ENCODE results near the gene RHOU.

RHOU gene

GRCh38 chr1:228723921-228724320 is 11.4 kb upstream of the RHOU start:
- H3K4me3 ChIP-seq (ENCODE audit: low read depth, low read length), result no peak overlapping the region
- TF ChIP-seq CTCF (IDR thresholded peaks at IDR 0.05; ENCODE audit: control insufficient read depth, extremely low read depth, insufficient read depth), result no peak
- DNase-seq (ENCODE audit: low read depth), result no peak

DNA sequence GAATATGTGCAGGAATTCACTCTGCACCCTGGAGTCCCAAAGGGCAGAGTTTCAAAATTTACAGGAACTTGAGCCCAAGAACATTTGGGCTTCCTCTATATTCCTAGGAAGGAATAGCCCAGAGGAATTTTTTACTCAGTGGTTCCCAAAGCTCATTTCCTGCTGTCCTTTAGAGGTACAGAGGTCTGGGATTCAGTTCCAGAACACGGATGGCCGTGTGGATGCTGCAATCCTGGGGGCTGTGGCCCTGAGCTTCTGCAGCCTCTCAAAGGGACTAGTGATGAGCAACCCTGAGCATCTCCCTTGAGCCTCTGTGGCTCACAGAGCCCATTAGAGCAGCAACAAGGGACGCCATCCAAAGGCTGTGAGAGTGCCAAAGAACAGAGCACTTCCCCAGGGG is 10.1 kb upstream of the RHOU start:
- DNase-seq (ENCODE audit: low read depth), result no peak
- TF ChIP-seq CTCF (IDR thresholded peaks at IDR 0.05; ENCODE audit: control insufficient read depth, extremely low read depth, insufficient read depth), result no peak
- H3K4me3 ChIP-seq (ENCODE audit: low read depth, low read length), result no peak overlapping the region

DNA sequence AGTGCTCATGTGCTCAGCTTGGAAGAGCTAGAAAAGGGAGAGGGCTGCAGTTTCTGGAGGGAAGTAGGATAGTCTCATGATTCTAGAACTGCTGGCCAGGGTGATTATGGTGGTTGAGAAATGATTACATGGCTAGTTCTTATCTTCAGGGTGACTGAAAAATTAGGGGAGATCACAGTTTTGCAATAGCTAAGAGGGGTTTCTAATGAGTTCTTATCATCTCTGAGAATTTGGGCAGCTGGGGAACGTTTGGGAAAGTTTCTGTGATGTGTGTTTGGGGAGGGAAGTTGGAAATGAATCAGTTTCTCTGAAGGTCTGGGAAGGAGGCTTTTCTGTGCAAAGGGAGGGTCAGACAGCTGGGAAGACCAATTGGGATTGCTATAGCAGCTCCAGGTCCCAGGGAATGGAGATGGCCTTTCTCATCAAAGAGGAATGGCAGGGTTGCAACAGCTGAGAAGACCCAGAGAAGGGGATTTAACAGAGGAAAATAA is 7.6 kb upstream of the RHOU start:
- no peak for TF ChIP-seq CTCF (IDR thresholded peaks at IDR 0.05; ENCODE audit: control insufficient read depth, extremely low read depth, insufficient read depth)
- DNase-seq (ENCODE audit: low read depth), result no peak
- peak overlapping the region; percentile 1; the same call in 1 of the 2 replicates for H3K4me3 ChIP-seq (ENCODE audit: low read depth, low read length)

GRCh38 chr1:228732426-228732825 is 2.9 kb upstream of the RHOU start:
- no peak overlapping the region for H3K4me3 ChIP-seq (ENCODE audit: low read depth, low read length)
- TF ChIP-seq CTCF (IDR thresholded peaks at IDR 0.05; ENCODE audit: control insufficient read depth, extremely low read depth, insufficient read depth), result no peak
- no peak for DNase-seq (ENCODE audit: low read depth)

DNA sequence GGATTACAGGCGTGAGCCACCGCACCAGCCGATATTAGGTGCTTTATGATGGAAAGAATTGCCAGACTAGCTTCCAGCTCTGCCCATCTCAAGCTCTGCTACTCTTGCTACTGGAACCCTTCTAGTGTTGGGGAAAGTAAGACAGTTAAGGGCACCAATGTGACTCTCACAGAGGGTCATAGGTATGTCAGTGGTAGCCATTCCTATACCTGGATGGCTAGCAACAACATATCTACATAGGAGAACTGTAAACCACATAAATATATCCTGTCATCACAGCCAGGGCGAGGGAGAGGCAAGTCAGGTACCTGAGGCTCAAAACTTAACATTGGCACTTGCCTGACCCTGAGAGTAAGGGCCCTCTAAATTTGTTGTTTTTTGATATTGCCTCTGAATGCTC is 1.7 kb upstream of the RHOU start:
- TF ChIP-seq CTCF (IDR thresholded peaks at IDR 0.05; ENCODE audit: control insufficient read depth, extremely low read depth, insufficient read depth), result no peak
- no peak for DNase-seq (ENCODE audit: low read depth)
- H3K4me3 ChIP-seq (ENCODE audit: low read depth, low read length), result no peak overlapping the region

DNA sequence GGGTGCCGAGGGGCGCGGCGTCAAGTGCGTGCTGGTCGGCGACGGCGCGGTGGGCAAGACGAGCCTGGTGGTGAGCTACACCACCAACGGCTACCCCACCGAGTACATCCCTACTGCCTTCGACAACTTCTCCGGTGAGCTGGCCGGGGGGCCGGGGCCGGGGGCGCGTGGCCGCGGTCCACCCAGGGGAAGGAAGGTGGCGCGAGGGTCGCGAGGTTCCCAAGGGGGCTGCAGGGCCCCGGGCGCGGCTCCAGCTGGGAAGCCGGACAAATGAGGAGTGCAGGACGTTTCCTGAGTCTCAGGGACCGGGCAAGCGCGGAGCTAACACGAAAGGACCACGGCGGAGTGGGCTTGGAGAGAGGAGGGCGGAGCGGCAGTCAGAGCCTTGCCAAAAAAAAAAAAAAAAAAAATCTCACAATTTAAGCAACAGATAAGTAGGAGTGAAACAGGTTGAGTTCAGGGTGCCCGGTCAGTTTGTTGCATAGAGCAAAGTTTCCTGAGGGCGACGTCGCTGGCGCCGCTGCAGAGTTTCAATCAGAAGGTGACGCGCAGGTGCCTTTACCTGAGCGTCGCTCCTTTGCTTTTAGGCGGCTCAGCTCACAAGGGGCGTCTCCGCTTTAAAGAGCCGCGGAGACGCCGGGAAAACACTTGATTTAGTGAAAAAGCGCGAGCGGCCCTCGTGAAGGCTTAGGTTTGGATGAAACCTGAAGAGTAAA is 750 bp downstream of the RHOU start:
- DNase-seq (ENCODE audit: low read depth), result no peak
- peak overlapping the region; percentile 70 for H3K4me3 ChIP-seq (ENCODE audit: low read depth, low read length)
- peak; percentile 18; the same call in 1 of the 2 replicates for TF ChIP-seq CTCF (IDR thresholded peaks at IDR 0.05; ENCODE audit: control insufficient read depth, extremely low read depth, insufficient read depth)

Measured in LNCaP clone FGC (cell line).